Hepatocyte (in vitro differentiated cells): ENCODE results near the gene FMNL1. TPM values are rescaled to one million over a fixed set of nuclear protein-coding genes. Genes with fewer than 3 reads are reported as not detected.

Source experiments
- DNase-seq: peaks from one replicate; pipeline ENCODE4 v3.0.0-alpha.2; 2016; ENCODE audit warnings: low spot score
- H2AFZ ChIP-seq: fragments of 200-600 bp; sonication (generic); 2 replicates; pipeline ENCODE4 v1.6.0; 2016; ENCODE audit warnings: antibody characterized with exemption, mild to moderate bottlenecking
- H3K27ac ChIP-seq: fragments of 200-600 bp; sonication (generic); 2 replicates; pipeline ENCODE4 v1.5.1; 2016; ENCODE audit warnings: mild to moderate bottlenecking
- H3K27me3 ChIP-seq: fragments of 200-600 bp; sonication (generic); 2 replicates; pipeline ENCODE4 v1.6.1; 2016
- H3K36me3 ChIP-seq: fragments of 200-600 bp; sonication (generic); replicated peaks from 2 replicates; pipeline ENCODE4 v1.5.1; 2016; ENCODE audit warnings: low read depth; ENCODE audit not compliant: insufficient read depth
- H3K4me1 ChIP-seq: fragments of 200-600 bp; sonication (generic); 2 replicates; pipeline ENCODE4 v1.5.1; 2016; ENCODE audit warnings: mild to moderate bottlenecking, moderate library complexity; ENCODE audit not compliant: insufficient read depth
- H3K4me2 ChIP-seq: fragments of 200-600 bp; sonication (generic); 2 replicates; pipeline ENCODE4 v1.6.0; 2016
- H3K4me3 ChIP-seq: fragments of 200-600 bp; sonication (generic); 2 replicates; pipeline ENCODE4 v1.5.1; 2016; ENCODE audit warnings: mild to moderate bottlenecking
- H3K79me2 ChIP-seq: fragments of 200-600 bp; sonication (generic); 2 replicates; pipeline ENCODE4 v1.6.0; 2017; ENCODE audit warnings: mild to moderate bottlenecking
- H3K9me2 ChIP-seq: fragments of 200-600 bp; sonication (generic); replicated peaks from 2 replicates; pipeline ENCODE4 v1.6.0; 2017; ENCODE audit warnings: mild to moderate bottlenecking; ENCODE audit not compliant: insufficient read depth
- H3K9me3 ChIP-seq: fragments of 200-600 bp; sonication (generic); 2 replicates; pipeline ENCODE4 v1.5.1; 2016; ENCODE audit warnings: low read depth, mild to moderate bottlenecking
- H4K20me1 ChIP-seq: fragments of 200-600 bp; sonication (generic); 2 replicates; pipeline ENCODE4 v1.6.0; 2016; ENCODE audit warnings: mild to moderate bottlenecking; ENCODE audit not compliant: insufficient read depth, poor library complexity, severe bottlenecking
- CTCF ChIP-seq: fragments of 200-600 bp; sonication (generic); IDR thresholded peaks from 2 replicates; pipeline ENCODE4 v1.5.1; 2016; ENCODE audit warnings: antibody characterized with exemption, mild to moderate bottlenecking; ENCODE audit not compliant: poor library complexity
- EZH2 ChIP-seq: fragments of 200-600 bp; sonication (generic); IDR thresholded peaks from 2 replicates; pipeline ENCODE4 v1.6.1; 2016; ENCODE audit warnings: antibody characterized with exemption, mild to moderate bottlenecking, borderline replicate concordance
- EZH2phosphoT487 ChIP-seq: fragments of 200-600 bp; sonication (generic); IDR thresholded peaks from one replicate; pipeline ENCODE4 v1.6.1; 2018; ENCODE audit warnings: antibody characterized with exemption, mild to moderate bottlenecking, low read depth, moderate library complexity; ENCODE audit not compliant: unreplicated experiment, severe bottlenecking
- WGBS: methylation state at CpG from one replicate; pipeline ENCODE4 v1.1.6; 2016; ENCODE audit warnings: low lambda C conversion rate; ENCODE audit errors: missing lambda C conversion rate; 5-methylcytosine and 5-hydroxymethylcytosine counted together
- polyA plus RNA-seq: library from polyadenylated mRNA; unstranded; fragments of >200 nt; fragmentation: Nextera tagmentation; extraction: Ambion mirVana; gene quantifications from 2 replicates; pipeline ENCODE4 v1.2.1, GENCODE V29; 2016
- total RNA-seq: library from RNA; depleted of rRNA; stranded (reverse); fragments of >200 nt; gene quantifications from 2 replicates; pipeline ENCODE4 v1.2.3, GENCODE V29; 2014

FMNL1 gene
- total and polyA plus RNA-seq, 2 experiments from 2014 or later, result 0.30 to 1.2 TPM

DNA sequence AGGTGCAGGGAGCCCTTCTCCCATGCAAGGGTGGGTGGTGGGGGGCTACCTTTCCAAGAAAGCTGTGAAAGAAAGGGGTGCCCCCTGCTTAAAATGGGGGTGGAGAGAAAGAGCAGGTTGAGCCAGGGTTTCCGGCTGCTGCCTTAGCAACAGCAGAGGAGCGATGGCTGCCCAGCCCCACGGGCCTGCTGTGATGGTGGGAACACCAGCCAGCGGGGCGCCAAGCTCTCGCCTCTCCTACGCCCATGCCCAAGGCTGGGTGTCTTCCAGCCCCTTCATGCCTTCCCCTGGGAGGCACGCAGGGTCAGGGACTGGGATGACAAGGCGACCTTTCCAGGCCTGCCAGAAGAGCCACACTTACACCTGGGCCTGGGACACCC lies 3.0 kb downstream of the FMNL1 start:
- H3K4me3 ChIP-seq, result no peak overlapping the region
- no peak for DNase-seq
- 97% methylated on average over 9 of the region's 9 CpGs for WGBS
- no peaks in the 10 kb centered on the region for H4K20me1 ChIP-seq
- H3K9me3 ChIP-seq, result no peaks in the 10 kb centered on the region
- no peaks in the 10 kb centered on the region for H3K36me3 ChIP-seq
- no peak for TF ChIP-seq EZH2phosphoT487
- TF ChIP-seq CTCF, result no peak
- no peak for TF ChIP-seq EZH2
- no peaks in the 10 kb centered on the region for H3K79me2 ChIP-seq
- peaks cover 37% of the 10 kb centered on the region for H3K27me3 ChIP-seq
- H3K9me2 ChIP-seq, result no peaks in the 10 kb centered on the region
- peaks cover 15% of the 10 kb centered on the region for H3K4me1 ChIP-seq
- H3K27ac ChIP-seq, result no peak overlapping the region
- no peak overlapping the region for H3K4me2 ChIP-seq
- H2AFZ ChIP-seq, result no peak overlapping the region

DNA sequence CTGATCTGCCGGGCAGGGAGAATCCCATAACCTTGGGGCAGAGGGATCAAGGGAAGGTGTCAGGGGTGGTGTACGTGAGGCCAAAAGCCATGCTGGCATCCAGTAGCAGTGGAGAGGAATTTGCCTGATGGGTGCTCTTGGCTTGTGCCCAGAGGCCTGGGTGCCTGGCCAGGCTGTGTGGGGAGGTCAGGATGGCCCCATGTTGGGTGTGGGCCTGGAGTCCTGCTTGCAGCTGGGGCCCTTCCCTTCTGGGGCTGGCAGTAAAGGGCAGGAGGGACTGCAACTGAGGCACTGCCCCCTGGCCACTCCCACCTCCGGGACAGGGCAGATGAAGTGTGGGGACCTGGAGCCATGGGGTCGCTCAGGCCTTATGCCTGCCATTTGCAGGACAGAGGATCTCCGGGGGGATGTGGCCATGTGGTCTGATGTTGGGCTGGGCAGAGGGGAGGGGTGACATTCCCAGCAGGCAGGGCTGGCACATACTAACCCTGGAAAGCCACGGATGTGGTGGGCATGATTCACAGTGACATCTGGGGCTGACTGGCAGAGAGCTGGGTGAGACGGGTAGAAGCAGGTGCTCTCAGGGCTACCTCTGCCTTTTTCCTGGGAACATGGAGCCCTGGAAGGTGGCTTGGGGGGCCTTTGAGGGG lies 3.5 kb downstream of the FMNL1 start:
- Histone ChIP-seq H3K27me3 (peaks cover 33% of the 10 kb centered on the region), H3K27ac (no peak overlapping the region), H3K4me1 (peaks cover 16% of the 10 kb centered on the region), H3K4me3 (no peak overlapping the region), H3K9me3 (no peaks in the 10 kb centered on the region), H3K9me2 (no peaks in the 10 kb centered on the region), H4K20me1 (no peaks in the 10 kb centered on the region), H3K4me2 (no peak overlapping the region), H2AFZ (no peak overlapping the region), H3K79me2 (no peaks in the 10 kb centered on the region), H3K36me3 (no peaks in the 10 kb centered on the region)
- TF ChIP-seq EZH2phosphoT487, result no peak
- TF ChIP-seq EZH2, result no peak
- TF ChIP-seq CTCF, result no peak
- DNase-seq, result no peak
- WGBS, result 90% methylated on average over 7 of the region's 7 CpGs

- no peak overlapping the region for H3K4me2 ChIP-seq
- H3K36me3 ChIP-seq, result no peaks in the 10 kb centered on the region
- no peaks in the 10 kb centered on the region for H3K9me2 ChIP-seq
- H3K9me3 ChIP-seq, result no peaks in the 10 kb centered on the region
- peaks cover 15% of the 10 kb centered on the region for H3K4me1 ChIP-seq
- 80% methylated on average over 8 of the region's 11 CpGs for WGBS
- H3K79me2 ChIP-seq, result no peaks in the 10 kb centered on the region
- H4K20me1 ChIP-seq, result no peaks in the 10 kb centered on the region
- H3K27ac ChIP-seq, result no peak overlapping the region
- H3K27me3 ChIP-seq, result peaks cover 25% of the 10 kb centered on the region
- DNase-seq, result no peak
- TF ChIP-seq CTCF (no peak), EZH2 (no peak), EZH2phosphoT487 (no peak)
- H3K4me3 ChIP-seq, result no peak overlapping the region
- H2AFZ ChIP-seq, result no peak overlapping the region
These were observed 4.4 kb downstream of the FMNL1 start for GRCh38 chr17:45225964-45226530.
